Measurements from ENCODE around the gene ADAM10.
A peak's percentile ranks its signal among the peaks of the same experiment; 100 is the strongest.

Gene ADAM10

DNA sequence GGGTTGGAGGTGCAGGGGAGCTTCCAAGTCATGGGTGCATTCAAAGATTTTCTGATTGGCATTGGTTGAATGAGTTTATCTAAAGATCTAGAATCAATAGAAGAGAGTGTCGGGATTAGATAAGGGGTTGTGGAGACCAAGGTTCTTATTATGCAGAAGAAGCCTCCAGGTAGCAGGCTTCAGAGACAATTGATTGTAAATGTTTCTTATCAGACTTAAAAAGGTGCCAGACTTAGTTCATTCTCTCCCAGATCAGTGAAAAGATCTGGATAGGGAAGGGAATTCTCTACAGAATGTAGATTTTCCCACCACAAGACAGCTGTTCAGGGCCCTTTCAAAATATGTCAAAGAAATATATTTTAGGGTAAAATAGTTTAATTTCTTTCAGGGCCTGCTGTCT, 188.2 kb downstream of the ADAM10 start:
- DNase-seq (ENCODE audit: extremely low spot score, insufficient read length, low read depth) (no peak), FAIRE-seq (no peak)

DNA sequence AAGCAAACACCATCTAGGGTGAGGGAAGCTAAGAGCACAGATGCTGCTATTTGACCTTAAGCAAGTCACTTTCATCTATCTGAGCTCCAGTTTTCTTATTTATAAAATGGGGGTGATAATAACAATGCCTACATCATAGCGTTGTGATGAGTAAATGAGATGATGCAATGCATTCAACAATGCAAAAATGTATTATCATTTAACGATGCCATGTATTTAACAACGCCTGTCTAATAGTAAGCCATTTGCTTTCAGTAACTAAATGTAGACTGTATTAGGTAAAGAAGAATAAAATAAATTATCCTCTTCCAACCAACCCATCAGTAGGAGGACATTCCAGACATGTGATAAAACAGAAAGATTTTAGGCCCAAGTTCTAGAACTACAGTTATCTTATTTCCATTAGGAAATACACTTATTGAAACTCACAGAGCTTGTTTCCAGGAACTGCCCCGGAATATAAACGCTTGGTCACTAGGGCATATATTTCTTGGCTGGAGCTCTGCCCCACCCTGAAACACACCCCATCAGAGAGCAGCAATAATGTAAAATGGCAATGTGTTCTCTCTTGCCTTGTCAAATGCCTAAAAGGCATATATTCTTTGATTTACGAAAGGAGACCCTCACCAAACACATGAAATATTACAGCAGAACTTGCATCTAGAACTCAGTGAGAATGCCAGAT, 189.5 kb downstream of the ADAM10 start:
- FAIRE-seq: no peak

DNA sequence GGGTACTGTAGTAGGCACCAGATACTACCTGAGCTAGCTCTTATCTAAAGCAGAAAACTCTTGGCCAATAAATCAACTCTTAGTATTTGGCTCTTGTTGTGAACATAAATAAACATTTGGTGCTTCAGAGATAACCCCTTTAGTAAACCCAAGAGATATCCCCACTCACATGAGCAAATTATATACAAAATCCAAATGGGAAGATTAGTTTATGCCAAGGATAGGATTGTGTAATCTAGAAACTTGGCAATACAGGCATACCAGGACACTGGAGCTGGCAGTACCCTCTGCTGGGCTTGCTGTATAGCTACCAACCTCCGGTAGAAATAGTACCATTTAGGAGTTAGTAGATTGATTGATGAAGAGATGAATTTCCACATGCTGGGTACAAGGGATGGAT, 190.7 kb downstream of the ADAM10 start:
- FAIRE-seq: no peak
- DNase-seq (ENCODE audit: extremely low spot score, insufficient read length, low read depth): no peak

More for the DNA sequence above, 189.5 kb downstream of the ADAM10 start:
- no peak for DNase-seq (ENCODE audit: extremely low spot score, insufficient read length, low read depth)

DNA sequence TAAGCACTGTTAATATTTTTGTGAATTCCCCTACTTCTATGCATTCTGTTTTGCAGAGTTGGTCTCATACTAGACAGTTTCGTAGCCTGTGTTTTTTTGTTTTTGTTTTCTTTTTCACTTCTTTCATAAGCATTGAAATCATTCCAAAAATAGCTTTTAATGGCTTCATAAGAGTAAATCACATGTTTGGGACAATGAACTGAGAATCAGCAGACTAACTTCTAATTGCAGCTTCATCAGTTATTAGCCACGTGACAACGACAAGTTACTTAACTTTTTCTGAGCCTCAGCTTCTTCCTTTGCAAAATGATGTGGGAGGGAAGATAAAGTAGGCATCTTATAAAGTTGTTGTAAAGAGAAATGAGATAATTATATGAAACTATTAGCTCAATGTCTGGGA, 193.0 kb downstream of the ADAM10 start:
- DNase-seq (ENCODE audit: extremely low spot score, insufficient read length, low read depth) (no peak), FAIRE-seq (no peak)

DNA sequence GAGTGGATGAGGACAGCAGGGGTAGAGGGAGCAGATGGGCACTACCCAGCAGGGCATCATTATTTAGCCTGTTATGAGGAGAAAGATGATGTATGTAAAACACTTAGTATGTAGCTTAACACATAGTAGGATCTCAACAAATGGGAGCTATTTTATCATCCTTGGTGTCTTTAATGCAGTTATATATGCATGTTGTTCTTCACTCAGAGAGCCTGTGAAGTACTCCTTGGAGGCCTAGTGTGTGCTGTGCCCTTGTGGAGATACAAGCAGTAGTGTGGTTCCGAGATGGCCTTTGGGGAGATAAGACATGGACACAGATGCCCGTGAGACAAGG, 193.5 kb downstream of the ADAM10 start:
- no peak for FAIRE-seq

DNA sequence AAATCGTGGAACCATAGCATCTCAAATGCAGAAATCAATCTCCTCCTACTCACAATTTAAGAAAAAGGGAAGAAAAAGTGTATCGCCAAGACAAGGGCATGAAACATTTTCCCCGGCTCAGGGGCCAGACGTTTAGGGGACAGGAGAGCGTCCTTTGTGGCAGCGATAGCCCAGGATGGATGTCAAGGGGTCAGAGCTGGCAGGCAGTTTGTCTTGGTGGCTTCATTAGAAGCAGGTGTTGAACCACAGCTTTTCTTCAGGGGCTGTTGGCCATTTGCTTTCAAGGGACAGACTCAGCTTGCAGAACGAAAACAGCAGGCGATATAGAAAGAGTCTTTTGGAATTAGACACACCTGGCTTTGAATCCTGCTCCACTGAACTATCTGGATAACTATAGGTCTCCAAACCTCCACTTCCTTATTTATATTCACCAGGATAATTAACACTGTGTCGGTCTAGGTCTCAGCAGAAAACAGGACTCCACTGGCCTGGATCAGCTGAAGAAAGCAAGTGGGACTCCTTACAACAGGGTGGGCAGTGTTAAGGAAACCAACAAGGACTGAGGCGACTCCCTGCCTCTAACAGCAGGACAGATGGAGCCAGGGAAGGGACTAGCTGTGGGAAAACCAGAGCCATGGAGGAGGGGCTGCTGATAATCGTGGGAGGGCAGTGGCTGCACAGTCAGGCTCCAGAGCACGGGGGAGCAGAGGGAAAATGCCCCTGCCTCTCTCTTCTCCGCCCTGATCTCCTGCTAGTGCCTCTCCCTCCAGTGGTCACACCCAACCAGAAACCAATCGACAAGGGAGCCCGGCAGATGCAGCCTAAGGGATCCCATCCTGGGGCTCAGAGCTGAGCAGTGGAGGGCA, 194.1 kb downstream of the ADAM10 start:
- FAIRE-seq (no peak), DNase-seq (ENCODE audit: extremely low spot score, insufficient read length, low read depth) (no peak)

More for the DNA sequence above, 193.5 kb downstream of the ADAM10 start:
- DNase-seq (ENCODE audit: extremely low spot score, insufficient read length, low read depth): no peak

DNA sequence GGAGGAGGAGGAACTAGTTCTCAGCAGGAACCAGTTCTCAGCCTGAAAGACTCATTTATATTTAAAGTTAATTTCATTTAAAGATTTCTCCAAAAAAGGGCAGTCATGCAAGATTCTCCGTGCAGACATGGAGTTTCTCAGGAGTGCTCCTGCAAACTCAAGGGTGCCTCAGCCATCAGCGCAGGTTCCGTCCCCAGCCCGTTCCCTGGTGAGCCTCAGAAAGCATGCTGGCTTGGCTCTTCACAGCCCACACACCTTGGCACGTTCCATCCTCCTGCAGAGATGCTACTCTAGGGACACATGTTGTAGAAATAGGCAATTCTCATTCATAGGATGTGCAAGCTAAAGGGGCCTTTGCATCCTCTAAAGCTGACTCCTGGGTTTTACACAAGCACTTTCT, 194.7 kb downstream of the ADAM10 start:
- no peak for FAIRE-seq

DNA sequence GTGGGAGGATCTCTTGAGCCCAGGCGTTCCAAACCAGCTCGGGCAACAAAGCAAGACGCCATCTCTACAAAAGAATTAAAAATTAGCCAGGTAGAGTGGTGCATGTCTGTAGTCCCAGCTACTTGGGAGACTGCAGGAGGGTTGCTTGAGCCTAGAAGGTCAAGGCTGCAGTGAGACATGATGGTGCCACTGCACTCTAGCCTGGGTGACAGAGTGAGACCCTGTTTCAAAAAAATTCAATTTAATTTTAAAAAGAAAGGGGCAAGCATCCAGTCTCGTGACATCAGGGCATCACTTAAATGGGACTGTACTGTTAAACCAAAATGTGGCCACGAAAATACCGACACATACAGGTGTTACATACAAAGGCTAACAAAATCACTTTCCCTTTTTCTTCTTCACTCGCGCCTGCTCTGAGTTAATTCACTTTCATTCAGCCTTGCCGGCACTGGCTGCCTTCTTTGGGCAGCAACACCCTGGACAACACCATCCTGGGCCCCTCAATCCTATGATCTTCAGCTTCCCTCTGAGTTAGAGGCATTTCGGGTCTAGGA, 196.1 kb downstream of the ADAM10 start:
- no peak for DNase-seq (ENCODE audit: extremely low spot score, insufficient read length, low read depth)
- FAIRE-seq: peak; percentile 21

More for the DNA sequence above, 194.7 kb downstream of the ADAM10 start:
- DNase-seq (ENCODE audit: extremely low spot score, insufficient read length, low read depth): no peak

DNA sequence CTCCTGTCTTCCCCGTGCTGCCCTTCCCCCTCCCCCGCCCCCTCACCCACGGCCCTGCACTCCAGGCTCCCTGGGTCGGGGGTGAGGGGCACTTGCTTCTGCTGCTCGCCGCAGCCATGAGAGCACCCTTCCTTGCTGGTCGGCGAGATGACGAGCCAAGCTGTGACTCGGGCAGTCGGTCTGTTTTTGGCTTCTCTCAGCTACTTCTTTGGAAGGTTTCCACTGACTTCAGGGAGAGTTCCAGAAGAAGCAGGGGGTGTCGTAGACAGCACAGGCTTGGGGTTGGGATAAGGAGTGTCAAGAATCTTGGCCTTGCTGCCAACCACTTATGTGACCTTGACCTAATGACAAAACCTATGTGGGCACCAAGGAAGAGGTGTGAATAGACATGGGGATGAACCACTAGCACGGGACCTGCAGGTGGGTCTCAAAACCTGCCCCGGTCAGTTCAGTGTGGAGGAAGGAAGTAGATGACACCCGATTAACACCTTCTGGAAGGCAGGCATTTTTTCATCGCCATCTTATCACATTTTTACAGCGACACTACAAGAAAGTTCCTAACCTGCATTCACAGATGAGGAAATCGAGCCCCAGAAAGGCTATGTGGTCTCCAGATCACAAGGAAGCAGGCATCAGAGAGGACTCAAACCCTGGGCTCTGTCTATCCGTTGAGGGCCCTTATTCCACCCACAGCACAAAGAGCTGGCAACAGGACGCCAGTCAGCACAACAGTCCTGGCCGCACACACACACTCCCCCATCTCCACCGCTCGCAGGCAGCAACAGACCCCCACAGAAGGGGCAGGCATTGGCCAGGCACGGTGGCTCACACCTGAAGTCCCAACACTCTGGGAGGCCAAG, 196.8 kb downstream of the ADAM10 start:
- no peak for FAIRE-seq
- DNase-seq (ENCODE audit: extremely low spot score, insufficient read length, low read depth): no peak

DNA sequence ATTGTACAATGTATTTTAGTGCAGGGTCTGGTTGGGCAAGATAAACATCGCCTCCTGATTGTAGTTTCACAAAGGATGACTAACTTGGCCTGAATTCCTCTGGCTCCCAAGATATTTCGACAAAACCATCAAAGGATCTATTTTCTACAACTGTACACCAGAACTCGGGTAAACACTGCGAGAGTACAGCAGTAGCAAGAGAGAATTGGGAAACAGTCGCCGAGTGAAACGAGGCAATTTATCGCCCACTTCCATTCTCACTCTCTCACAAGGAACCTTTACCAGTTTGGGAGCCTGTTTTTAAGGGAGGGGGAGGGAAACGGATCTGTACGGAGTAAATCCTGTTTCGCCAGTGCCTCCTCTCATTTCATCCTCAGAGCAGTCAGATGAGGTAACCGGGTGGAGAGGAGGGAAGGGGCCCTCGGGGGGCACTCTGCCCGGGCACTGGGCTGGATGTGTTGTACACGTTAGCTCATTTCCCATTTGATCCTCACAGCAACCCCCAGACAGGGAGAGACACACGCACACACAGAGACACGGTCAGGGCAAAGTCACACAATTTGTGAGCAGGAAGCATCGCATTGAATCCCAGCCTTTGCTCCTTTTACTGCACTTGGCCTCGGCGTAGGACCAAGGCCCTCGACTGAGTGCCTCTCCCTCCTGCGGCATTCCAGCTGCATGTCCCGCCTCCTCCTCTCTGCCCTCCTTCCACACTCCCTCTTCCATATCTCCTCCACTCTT, 197.6 kb downstream of the ADAM10 start:
- DNase-seq (ENCODE audit: extremely low spot score, insufficient read length, low read depth) (no peak), FAIRE-seq (no peak)

DNA sequence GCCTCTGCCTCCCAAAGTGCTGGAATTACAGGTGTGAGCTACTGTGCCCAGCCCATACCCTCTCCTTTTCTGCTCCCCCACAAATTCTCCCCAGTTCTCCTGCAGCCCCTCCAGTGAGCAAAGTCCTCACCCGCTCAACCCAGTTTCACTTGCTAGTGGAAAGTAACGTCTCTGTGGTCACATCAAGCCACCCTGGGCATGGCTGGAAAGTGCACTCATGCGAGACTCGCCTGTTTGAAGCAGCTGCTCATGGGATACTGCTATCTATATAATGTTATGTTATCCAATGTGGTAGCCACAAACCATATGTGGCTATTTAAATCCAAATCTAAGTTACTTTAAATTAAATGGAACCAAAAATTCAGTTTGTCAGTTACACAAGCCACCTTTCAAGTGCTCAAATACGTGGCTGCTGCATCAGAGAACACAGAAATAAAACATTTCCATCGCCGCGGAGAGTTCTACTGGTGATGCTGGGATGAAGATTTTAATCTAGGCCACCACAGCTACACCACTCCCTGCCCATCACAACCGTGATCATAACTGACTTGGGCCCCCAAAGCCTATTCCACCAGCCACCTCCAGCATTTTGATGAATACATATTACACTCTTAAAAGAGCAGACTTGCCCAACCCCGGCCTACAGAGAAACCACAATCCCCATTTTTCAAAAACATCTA, 198.3 kb downstream of the ADAM10 start:
- FAIRE-seq (peak; percentile 73), DNase-seq (ENCODE audit: extremely low spot score, insufficient read length, low read depth) (no peak)

DNA sequence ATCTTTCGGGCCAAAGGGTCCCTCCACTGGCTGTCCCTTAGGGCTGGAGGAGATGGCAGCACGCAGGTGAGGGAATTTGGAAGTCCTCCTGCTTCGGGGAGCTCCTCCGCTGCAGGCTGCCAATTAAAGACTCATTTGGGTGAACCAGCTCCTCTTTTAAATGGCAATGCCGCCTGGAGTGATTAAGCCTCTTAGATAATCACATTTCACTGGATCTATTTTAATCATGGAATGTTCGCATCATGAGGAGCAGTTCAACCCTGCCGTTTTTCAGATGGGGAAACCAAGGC, 199.8 kb downstream of the ADAM10 start:
- DNase-seq (ENCODE audit: extremely low spot score, insufficient read length, low read depth) (no peak), FAIRE-seq (no peak)

DNA sequence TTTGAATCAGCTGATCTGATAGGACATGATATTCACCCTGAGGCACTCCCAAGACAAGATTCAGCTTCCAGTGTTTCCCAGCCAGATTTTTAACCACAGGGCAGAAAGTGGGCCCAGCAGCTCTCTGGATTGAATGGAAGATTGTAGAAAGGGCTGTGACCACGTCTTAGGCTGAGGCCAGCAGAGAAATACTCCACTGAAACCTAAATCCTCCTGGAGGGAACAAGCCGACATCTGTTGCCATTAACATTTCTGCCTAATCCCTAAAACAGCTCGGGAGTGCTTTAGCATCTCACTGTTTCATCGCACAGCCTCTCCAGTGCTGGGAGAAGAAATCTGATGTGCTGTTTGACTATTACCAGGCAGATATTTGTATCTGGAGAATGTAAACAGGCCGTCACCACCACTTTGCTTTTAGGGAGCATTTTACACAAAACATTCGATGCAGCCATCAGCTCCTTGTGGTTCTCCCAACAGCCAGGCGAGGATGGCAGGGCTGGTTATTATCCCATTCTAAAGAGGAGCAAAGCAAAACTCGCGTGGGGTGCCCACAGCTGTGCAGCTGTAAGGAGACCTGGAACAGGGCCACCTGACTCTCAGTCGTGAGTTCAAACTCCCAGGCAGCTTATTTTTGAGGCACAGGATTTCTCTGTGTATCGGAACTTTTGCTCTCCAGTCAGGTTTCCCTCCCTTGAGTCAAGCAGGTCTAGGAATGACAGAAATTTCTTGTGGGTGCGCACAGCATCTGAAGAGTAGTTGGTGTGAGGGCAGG, 200.3 kb downstream of the ADAM10 start:
- DNase-seq (ENCODE audit: extremely low spot score, insufficient read length, low read depth) (no peak), FAIRE-seq (no peak)

DNA sequence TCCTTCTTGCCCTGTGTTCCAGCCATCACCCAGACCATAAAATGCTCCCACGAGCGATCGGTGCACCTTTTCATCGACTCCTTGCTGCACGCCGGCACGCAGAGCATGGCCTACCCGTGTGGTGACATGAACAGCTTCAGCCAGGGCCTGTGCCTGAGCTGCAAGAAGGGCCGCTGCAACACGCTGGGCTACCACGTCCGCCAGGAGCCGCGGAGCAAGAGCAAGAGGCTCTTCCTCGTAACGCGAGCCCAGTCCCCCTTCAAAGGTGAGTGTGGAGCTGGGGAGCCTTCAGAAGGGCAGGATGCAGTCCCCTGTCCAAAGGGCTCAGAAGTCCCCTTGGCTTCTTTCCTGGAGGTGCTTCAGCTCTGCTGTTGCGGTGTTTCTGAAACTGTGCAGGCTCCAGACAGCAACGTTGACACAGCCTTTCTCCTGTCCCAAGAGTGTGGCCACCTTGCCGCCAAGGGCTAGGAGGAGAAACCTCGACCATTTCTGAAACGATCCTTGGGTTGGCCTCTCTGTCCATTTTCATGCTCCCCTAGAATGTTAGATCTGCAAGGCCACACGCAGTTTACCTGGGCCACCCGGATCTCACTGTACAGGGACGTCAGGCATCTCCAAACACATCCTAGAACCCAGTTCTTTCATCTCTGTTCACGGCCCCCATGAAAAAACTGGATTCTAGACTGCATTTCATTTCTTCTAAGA, 201.0 kb downstream of the ADAM10 start:
- FAIRE-seq (no peak), DNase-seq (ENCODE audit: extremely low spot score, insufficient read length, low read depth) (no peak)

DNA sequence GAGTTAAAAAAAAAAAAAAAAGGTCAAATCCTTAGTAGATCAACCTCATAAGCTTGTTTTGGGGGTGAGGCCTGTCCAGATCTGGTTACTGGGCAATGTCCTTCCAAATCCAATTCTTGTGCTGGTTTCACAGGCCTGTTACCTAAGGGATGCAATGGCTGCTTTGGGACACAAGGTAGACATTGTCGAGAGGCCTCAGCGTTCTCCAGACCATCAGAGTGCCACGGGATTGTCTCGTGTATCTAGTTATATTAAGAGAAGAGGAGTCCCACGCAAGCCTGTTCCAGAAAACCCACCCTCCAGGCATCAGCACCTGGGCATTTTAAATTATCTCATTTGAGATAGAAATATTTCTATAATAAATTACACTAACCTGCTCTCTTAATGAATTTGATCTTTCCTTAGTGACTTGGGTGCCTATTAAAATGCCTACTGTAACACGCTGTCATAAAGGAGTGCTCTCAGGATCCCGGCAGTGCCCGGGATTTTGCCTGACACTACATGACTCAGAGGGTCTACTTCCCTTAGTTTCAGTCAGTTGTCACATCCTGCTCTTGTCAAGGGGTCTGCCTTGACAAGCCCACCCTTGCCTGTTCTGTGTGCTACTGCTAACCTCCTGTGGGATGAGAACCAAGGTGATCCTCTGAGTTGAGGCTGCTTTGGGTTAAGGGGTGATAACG, 201.7 kb downstream of the ADAM10 start:
- no peak for DNase-seq (ENCODE audit: extremely low spot score, insufficient read length, low read depth)
- no peak for FAIRE-seq

DNA sequence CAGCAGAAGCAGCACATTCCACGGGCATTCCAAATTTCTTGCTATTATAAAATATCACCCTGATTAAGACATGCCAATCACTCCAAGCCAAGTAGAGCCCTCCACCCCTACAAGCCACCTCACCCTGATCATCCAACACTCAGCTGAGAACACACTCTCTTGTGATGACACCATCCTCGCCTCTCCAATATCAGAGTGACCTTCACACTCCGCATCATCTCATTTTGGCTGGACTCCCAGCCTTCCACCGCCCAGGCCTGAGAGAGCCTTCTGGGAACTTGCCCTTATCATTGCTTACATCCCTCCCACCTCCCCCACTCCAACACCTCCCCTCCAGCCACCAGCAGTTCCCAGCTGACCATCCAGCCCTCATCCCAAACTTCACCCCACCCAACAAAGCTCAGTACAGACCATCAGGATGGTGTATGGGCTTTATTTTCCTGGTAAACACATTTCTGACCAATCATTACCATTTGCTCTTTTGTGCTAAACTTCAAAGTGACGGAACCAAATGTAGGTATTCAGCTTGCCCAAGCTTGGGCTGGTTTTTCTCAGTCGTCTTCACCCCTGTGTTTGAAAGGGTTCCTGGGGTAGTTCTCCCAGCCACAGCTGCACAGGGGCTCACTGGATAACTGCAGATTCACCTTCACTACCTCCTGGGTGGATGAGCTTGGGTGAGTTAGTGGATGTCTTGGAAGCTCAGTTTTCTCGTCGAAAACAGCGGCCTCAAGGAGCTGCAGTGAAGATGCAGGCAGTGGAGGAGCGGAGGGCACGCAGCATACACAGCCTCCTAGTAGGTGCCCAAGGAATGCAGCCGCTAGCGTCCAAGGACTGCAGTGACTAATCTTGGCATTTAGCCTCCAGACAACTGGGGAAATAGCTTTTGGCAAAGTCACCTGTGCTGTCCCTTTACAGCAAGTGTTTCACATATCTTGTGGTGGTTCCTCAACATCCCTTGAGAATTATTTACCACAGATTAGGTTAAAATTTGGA, 202.6 kb downstream of the ADAM10 start:
- FAIRE-seq: no peak
- no peak for DNase-seq (ENCODE audit: extremely low spot score, insufficient read length, low read depth)
